Breast epithelium (tissue), 4 donors: ENCODE data around the gene C16orf82. TPM values are rescaled to one million over a fixed set of nuclear protein-coding genes. Genes with fewer than 3 reads are reported as not detected.

Experiments
- DNase-seq, 2 donors: peaks; one replicate each; pipeline ENCODE4 v3.0.0-alpha.2; 2019; ENCODE audit warnings: low spot score in 2 of 2
- H3K27ac ChIP-seq, 2 donors: fragments of 200-600 bp; sonication (generic) in 1 of 2; one replicate each; pipeline ENCODE4 v1.5.1; 2016 to 2019; ENCODE audit warnings: mild to moderate bottlenecking in 1 of 2
- H3K27me3 ChIP-seq, 2 donors: fragments of 200-600 bp; sonication (generic) in 1 of 2; one replicate each; pipeline versions ENCODE4 v1.5.1 to v1.6.0; 2017 to 2019; ENCODE audit warnings: control low read depth in 1 of 2, mild to moderate bottlenecking in 1 of 2
- H3K36me3 ChIP-seq: fragments of 200-600 bp; one replicate; pipeline ENCODE4 v1.5.1; 2019
- H3K4me1 ChIP-seq, 2 donors: fragments of 200-600 bp; sonication (generic); one replicate each; pipeline ENCODE4 v1.5.1; 2016 to 2019; ENCODE audit warnings: control low read depth in 1 of 2
- H3K4me3 ChIP-seq, 3 donors: fragments of 200-600 bp; sonication (generic); 1 replicate in 2 of 3; 2 replicates in 1 of 3; pipeline ENCODE4 v1.5.1; 2016 to 2019; ENCODE audit warnings: mild to moderate bottlenecking in 3 of 3, moderate library complexity in 2 of 3
- H3K9me3 ChIP-seq, 2 donors: fragments of 200-600 bp; sonication (generic) in 1 of 2; one replicate each; pipeline ENCODE4 v1.5.1; 2016 to 2019; ENCODE audit warnings: control low read depth in 1 of 2
- CTCF ChIP-seq, 3 donors: fragments of 450-650 bp; IDR thresholded peaks; one replicate each; pipeline ENCODE4 v1.5.1; 2016 to 2017; ENCODE audit warnings: antibody characterized with exemption in 3 of 3, mild to moderate bottlenecking in 3 of 3, moderate library complexity in 3 of 3
- POLR2A ChIP-seq: fragments of 450-650 bp; IDR thresholded peaks from one replicate; pipeline ENCODE4 v1.6.1; 2016; ENCODE audit warnings: antibody characterized with exemption, mild to moderate bottlenecking, moderate library complexity
- POLR2AphosphoS5 ChIP-seq, 3 donors: sonication (generic); formaldehyde crosslinking; IDR thresholded peaks; one replicate each; pipeline ENCODE4 v1.6.1; 2017; ENCODE audit warnings: antibody characterized with exemption in 3 of 3
- intact Hi-C: fragments of 100-400 bp; cut with DNase I; formaldehyde crosslinking; loops from one replicate; pipeline ENCODE4 v1.15.1; 2023; ENCODE audit warnings: low total_unique reads
- total RNA-seq, 3 donors: library from RNA; depleted of rRNA; stranded (reverse); fragments of >200 nt; gene quantifications; one replicate each; pipeline ENCODE4 v1.1.0, GENCODE V29; 2016

C16orf82 gene
- total RNA-seq, 3 donors from 2014 or later = 0.16 TPM; not detected in 2

- TF ChIP-seq POLR2A = no peak
- no peak for TF ChIP-seq CTCF (IDR thresholded peaks at IDR 0.05)
- TF ChIP-seq POLR2AphosphoS5 (IDR thresholded peaks at IDR 0.05) = no peak
- DNase-seq = no peak
- intact Hi-C loops = loop anchor here (1.0 kb wide), 1 partner anchor 16 kb away; no protein-coding TSS in a partner anchor
- no peaks in the 10 kb centered on the region for H3K9me3 ChIP-seq
- no peak overlapping the region for H3K4me3 ChIP-seq
- H3K27me3 ChIP-seq = no peaks in the 10 kb centered on the region
- H3K4me1 ChIP-seq = no peaks in the 10 kb centered on the region
- H3K27ac ChIP-seq = no peak overlapping the region
- no peaks in the 10 kb centered on the region for H3K36me3 ChIP-seq
Observed at GRCh38 chr16:27028591-27029110, 38.1 kb upstream of the C16orf82 start.

- Histone ChIP-seq H3K4me1 (no peaks in the 10 kb centered on the region), H3K4me3 (no peak overlapping the region), H3K27ac (no peak overlapping the region), H3K9me3 (no peaks in the 10 kb centered on the region), H3K36me3 (no peaks in the 10 kb centered on the region), H3K27me3 (no peaks in the 10 kb centered on the region)
- TF ChIP-seq CTCF (IDR thresholded peaks at IDR 0.05) = no peak
- DNase-seq = no peak
- intact Hi-C loops = loop anchor here (1.0 kb wide), 1 partner anchor 17 kb away; no protein-coding TSS in a partner anchor
Observed at GRCh38 chr16:27029525-27029924, 37.2 kb upstream of the C16orf82 start.

GRCh38 chr16:27033281-27033979 lies 33.3 kb upstream of the C16orf82 start:
- TF ChIP-seq POLR2AphosphoS5 (IDR thresholded peaks at IDR 0.05) = no peak
- no peak for TF ChIP-seq CTCF (IDR thresholded peaks at IDR 0.05)
- no peak for TF ChIP-seq POLR2A
- H3K27me3 ChIP-seq = no peaks in the 10 kb centered on the region
- H3K4me1 ChIP-seq = no peaks in the 10 kb centered on the region
- no peak for DNase-seq
- peaks cover 0 to 3% of the 10 kb centered on the region in 2 donors for H3K9me3 ChIP-seq
- no peak overlapping the region for H3K4me3 ChIP-seq
- intact Hi-C loops = no loop called here
- no peaks in the 10 kb centered on the region for H3K36me3 ChIP-seq
- H3K27ac ChIP-seq = no peak overlapping the region

GRCh38 chr16:27040732-27041131 lies 26.0 kb upstream of the C16orf82 start:
- TF ChIP-seq CTCF (IDR thresholded peaks at IDR 0.05) (no peak), POLR2AphosphoS5 (IDR thresholded peaks at IDR 0.05) (no peak), POLR2A (no peak)
- DNase-seq = no peak
- H3K9me3 ChIP-seq = peaks cover 0 to 4% of the 10 kb centered on the region in 2 donors
- intact Hi-C loops = no loop called here
- H3K4me1 ChIP-seq = no peaks in the 10 kb centered on the region
- H3K36me3 ChIP-seq = no peaks in the 10 kb centered on the region
- H3K27ac ChIP-seq = no peak overlapping the region
- no peak overlapping the region for H3K4me3 ChIP-seq
- H3K27me3 ChIP-seq = no peaks in the 10 kb centered on the region

- intact Hi-C loops = no loop called here
- TF ChIP-seq POLR2A (no peak), CTCF (IDR thresholded peaks at IDR 0.05) (no peak)
- DNase-seq = no peak
- H3K4me1 ChIP-seq = no peaks in the 10 kb centered on the region
- no peaks in the 10 kb centered on the region for H3K36me3 ChIP-seq
- no peaks in the 10 kb centered on the region for H3K27me3 ChIP-seq
- H3K27ac ChIP-seq = no peak overlapping the region
- no peak overlapping the region for H3K4me3 ChIP-seq
- peaks cover 0 to 4% of the 10 kb centered on the region in 2 donors for H3K9me3 ChIP-seq
Observed at GRCh38 chr16:27046958-27047518, 19.7 kb upstream of the C16orf82 start.
